Measurements from ENCODE around the gene NEMF.
"Not testable (repeated sequence)": the region's sequence is repeated elsewhere in the genome, so short reads cannot be mapped to it uniquely, and the experiment has no call there.

Gene NEMF

DNA sequence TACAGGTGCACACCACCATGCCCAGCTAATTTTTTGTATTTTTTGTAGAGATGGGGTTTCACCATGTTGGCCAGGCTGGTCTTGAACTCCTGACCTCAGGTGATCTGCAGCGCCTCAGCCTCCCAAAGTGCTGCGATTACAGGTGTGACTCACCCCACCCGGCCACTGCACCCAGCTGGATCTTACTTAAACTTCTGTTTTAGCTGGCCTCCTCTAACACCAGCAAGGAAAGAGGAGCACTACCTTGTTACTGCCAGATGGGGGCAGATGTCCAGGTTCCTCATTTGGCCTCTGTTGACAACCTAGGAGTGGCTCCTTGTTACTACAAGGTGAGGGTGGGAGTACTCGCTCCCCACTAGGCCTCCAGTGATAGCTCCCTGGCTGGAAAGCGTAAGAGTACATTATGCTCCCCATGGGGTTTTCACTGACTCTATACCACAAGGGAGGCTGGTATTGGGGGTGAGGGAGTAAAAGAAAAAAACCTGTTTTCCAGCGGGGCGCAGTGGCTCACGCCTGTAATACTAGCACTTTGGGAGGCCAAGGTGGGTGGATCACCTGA, 27.1 kb upstream of the NEMF start:
- peak; percentile 46 for DNase-seq

DNA sequence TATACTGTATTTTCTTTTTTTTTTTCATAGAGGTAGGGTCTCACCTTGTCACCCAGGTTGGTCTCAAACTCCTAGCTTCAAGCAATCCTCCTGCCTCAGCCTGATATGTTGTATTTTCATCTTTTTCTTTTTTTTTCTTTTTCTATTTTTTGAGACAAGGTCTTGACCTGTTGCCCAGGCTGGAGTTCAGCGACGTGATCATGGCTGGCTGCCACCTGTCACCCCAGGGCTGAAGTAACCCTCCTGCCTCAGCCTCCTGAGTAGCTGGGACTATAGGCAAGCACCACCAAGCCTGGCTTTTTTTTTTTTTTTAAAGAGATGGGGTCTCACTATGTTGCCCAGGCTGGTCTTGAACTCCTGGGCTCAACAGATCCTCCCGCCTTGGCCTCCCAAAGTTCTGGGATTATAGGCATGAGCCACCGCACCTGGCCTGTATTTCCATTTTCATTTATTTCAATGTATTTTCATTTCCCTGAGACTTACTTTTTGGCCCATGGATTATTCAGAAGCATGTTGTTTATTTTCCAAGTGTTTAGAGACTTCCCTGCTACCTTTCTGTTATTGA, 24.1 kb upstream of the NEMF start:
- no peak for DNase-seq

DNA sequence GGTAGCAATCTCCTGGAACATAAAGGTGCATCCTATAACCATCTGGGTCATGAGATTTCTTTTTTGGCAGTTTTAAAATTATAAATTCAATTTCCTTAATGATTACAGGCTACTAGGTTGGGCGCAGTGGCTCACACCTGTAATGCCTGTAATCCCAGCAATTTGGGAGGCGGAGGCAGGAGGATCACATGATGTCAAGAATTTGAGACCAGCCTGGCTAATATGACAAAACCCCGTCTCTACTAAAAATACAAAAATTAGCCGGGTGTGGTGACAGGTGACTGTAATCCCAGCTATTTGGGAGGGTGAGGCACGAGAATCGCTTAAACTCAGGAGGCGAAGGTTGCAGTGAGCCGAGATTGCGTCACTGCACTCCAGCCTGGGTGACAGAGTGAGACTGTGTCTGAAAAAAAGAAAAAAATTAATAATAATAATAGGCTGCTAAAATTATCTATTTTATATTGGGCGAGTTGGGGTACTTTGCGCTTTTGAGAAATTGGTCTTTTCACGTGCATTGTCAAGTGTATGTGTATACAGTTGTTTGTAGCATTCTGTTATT, 23.1 kb upstream of the NEMF start:
- no peak for DNase-seq

DNA sequence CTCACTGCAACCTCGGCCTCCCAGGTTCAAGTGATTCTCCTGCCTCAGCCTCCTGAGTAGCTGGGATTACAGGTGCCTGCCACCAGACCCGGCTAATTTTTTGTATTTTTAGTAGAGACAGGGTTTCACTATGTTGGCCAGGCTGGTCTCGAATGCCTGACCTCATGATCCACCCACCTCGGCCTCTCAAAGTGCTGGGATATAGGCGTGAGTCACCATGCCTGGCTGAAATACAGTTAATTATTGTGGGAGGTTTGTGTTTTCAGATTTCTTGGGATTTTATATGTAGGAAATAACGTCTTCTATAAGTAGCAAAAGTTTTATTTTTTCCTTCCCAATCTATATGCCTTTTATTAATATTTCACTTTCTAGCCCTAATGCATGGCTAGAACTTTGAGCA, 21.0 kb upstream of the NEMF start:
- DNase-seq, result not testable (repeated sequence)

DNA sequence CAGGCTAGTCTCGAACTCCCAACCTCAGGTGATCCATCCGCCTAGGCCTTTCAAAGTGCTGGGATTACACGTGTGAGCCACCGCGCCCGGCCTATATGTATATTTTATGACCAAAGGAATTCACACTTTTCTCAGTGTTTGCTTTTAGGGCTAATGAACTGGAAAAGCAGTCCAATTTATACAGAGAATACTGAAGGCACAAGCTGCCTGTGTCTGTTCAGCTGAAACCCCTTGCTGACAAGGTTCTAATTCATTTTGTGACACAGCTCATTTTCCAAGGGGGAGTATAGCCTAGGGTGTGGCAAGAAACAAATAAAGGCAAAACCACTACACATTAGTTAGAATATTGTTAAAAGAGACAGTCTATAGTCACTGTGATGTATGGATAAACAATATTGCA, 18.3 kb upstream of the NEMF start:
- no peak for DNase-seq

DNA sequence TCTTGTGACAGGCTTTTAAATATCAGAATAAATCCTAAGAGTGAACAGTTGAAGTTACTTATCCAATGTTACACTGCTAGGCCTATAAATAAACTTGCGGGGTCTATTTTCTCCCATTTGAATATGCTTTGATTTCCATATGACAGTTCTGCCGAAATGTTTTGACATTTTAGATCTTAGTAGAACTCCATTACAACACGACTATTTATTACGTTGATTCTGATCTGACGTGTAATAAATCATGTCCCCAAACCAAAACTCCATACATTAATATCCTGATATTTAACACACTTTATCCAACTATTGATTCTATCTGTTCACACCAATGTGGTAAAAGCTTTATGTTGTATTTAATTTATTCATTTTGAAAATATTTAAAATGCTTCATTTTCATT, 16.1 kb upstream of the NEMF start:
- DNase-seq, result no peak

DNA sequence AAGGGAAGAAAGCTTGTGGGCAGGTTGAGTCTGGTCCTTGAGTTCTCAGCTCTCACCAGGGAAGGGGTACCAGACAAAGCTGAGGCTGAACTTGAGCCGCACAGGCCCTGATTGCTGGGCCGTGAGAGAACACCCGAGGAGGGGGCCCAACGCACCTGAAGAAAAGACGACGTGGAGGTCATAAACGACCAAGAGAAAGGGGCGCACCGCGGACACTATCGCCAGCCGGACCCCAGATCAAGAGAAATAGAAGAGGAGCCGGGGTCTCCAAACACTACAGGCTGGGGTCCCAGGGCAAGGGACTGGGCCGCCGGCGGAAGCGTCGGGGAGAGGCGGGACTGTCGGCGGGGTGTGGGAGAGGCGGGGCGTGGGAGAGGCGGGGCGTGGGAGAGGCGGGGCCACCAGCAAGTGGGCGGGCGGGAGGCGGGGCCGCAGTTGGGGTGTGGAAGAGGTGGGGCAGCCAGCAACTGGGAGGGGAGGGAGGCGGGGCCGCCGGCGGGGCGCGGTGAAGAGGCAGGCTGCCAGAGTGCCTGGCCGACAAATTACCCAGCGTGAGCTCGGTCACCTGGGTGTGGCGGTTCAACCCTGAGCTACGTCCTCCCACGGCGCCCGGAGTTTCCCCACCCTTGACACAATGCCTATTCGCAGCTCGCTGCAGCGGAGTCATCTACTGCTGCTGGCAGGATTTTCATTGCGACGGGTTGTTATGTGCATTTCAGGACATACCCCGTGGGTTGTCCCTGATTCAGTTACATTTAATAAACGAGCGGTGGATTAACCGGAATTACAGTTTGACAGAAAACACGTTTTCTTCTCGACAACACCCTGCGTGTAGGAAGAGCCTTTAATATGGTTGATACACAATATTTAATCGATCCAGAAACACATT, 15.5 kb upstream of the NEMF start:
- DNase-seq, result peak; percentile 98

DNA sequence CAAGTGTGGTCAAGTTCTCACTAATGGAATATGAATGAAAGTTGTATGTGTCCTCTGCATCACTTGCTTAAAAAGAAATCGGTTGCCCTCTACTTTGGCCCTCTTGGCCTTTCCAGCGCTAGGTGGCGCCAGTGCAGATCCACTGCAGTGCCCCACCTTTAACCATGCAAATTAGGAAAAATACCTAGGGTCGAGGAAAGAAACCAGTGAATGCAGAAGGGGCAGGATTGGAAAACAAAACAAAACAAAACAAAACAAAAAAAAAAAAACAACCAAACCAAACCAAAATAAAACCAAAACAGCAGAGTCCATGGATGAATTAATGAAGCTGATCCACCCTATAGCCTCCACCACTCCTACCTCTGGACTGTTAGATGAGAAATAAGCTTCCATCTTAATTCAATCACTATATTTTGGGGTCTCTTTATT, 12.9 kb upstream of the NEMF start:
- DNase-seq, result peak; percentile 83

DNA sequence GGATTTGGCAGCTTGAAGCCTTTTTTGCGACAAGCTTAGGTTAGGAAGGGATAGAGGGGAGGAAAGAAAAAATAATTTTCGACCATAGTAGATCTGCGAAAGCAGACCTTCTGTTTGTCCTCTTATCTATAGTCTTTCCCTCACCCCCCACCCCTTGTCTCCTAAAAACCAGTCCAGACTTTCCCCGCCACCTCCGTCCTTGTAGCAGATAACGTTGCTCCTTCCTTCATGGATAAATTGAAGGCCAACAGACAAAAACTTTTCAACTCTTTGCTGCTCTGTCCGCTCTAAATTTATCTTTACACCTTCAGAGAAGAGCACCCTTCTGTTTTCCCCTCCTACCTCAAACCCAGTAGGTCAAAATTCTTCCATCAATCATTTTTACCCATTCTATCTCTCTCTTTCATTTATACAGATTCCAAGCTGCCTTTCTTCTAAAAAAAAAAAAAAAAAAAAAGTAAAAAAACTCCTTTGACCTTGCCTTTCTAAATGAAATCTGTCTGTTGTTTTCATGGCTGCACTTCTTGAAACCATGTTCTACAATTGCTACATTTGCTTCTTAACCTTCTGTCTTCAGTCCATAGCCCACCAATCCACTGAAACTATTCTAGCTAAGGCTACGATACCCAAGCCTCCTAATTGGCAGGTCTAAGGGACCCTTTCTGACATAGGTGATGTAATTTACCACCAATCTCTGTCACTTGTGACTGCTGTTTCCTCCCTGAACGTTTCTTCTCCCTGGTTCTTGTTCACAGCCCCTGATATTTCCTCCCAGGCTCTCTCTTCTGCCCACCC, 11.1 kb upstream of the NEMF start:
- DNase-seq, result no peak

DNA sequence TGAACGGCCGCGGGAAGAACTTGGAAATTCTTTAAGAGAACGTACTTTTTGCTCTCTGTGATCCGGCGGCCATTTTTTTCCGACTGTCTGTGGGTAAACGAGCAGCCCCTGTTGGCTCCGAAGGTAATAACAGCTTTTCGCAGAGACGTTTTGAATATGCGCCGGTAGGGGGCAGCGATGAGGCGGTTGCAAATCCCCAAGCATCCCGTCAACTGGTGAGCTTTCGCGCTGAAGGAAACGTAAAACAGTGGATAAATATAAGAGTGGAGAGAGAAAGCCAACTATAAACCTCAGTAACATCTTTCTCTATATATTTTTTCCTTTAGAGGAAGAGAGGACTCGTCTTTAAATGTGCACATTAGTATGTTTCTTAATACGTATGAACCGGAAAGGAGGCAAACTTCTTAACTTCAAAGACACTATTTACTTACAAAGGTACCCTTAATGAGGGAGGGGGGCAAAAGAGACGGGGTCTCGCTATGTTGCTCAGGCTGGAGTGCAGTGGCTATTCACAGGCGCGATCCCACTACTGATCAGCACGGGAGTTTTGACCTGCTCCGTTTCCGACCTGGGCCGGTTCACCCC, 9.6 kb upstream of the NEMF start:
- peak; percentile 83 for DNase-seq

DNA sequence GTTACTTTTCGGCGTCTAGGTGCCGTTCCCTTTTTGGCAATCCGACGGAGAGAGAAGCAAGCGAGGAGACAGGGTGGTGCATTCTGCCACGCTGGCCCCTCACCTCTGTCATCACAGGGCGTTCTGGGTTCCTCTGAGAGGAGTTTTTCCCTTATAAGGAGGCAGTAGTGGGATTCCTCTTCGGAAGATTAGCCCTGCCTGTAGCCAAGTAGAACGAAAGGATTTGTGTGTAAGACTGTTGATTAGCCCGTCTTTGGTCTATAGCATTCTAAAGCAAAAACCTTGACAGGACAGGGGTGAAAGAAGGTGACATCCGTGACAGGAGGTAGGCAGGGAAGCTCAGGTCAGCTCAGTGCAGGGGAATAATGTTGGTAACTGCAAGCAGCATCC, 9.1 kb upstream of the NEMF start:
- peak; percentile 56 for DNase-seq

DNA sequence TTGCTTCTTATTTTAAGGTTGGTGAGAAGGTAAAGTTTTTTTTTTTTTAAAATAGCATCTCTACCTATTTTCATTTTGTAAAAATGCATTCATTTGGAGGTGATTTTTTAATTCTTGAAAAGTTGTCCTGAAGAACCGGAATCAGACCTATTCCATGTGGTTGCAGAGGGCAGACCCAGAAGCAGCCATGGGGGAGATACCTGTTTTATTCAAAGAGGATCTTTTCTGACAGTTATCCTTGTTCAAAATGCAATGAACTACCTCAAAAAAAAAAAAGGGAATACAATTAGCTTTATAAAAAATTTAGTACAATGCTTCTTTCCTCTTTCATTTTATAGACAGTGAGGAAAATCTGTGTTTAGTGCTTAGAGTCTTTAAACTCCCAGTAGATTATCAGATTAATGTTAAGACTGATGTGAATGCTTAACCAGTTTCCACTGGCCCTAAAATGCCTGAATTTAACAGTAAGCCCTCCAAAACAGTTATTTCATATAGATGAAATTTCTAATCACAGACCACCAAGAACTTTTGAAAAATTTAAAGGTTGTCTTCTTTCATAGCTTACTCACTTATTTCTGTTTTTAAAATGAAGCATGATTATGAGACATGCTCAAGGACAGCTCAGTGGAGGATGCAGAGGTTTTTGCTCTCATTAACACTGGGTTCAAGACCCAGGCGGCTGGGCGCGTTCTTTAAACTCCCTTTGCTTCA, 8.6 kb upstream of the NEMF start:
- no peak for DNase-seq

DNA sequence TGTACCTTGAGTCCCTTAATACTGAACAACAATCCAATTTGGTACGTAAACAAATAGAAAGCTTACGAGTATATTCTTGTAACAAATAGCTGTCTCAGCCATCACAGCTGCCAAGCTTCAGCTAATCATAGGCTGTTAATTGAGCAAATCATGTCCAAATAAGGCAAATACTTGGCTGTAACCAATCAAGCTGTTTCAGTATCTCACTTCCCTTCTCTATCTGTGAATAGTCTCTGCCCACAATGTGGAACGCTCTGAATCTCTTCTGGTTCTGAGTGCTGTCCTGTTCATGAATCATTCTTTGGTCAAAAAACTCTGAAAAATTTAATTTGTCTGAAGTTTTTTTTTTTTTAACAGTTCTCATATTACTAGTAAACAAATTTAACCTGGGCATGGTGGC, 5.8 kb upstream of the NEMF start:
- DNase-seq, result no peak

DNA sequence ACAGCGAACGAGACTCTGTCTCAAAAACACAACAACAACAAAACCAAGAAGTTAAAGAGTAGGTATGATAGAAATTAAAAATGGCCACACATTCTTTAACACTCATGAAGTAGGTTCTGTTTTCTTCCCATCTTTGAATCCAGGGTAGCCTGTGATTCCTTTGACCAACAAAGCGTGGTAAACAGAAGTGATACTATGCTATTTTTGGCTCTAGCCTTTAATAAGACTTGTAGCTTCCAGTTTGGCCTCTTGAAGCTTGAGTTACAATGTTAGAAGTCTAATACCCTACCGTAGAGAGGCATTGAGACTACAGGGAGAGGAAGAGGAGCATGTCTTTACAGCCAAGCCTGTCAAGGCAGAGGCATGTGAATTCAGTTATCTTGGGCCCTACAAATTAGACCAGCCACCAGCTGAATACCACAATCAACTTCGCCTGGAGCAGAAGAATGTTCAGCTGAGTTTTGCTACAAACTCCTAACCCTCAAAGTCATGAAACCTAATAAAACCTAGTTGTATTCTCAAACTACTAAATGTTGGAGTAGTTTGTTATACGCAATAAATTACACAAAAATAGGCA, 4.9 kb upstream of the NEMF start:
- DNase-seq, result no peak

DNA sequence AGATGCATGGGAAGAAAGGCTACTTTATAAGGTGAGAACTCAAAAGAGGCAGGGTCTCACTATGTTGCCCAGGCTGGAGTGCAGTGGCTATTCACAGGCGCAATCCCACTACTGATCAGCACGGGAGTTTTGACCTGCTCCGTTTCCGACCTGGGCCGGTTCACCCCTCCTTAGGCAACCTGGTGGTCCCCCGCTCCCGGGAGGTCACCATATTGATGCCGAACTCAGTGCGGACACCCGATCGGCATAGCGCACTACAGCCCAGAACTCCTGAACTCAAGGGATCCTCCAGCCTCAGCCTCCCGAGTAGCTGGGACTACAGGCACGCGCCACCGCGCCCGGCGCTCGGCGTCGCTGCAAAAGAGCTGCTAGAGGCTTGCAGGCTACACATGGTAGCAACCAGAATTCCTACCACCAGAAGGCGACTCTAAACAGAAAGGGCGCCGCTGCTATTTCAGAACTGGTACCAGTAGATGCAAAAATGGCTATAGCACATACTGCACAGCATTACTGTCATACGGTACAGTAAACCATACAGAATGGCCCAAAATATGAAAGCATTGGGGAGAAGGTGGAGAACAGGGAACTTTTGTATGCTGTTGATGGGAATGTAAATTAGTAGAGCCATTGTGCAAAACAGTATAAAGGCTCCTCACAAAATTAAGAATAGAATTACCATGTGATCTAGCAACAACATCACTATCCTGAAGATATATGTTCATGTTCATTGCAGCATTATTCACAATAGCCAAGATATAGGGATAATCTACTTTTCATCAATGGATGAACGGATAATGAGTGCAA, 1.2 kb upstream of the NEMF start:
- peak; percentile 69 for DNase-seq

DNA sequence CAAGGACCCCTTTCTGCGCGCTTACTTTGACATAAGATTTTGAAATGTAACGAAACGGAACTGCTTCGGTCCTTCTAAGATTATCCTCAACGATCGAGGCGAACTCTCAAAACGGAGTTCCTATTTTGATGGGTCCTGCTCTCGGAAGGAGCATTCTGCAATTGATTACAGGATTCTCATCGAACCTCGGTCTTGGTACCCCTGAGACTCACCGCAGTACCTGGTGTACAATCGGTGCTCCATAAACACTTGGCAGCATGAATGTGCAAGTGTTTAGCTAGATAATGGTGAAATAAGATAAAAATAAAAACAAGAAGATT, 530 bp upstream of the NEMF start:
- no peak for DNase-seq

DNA sequence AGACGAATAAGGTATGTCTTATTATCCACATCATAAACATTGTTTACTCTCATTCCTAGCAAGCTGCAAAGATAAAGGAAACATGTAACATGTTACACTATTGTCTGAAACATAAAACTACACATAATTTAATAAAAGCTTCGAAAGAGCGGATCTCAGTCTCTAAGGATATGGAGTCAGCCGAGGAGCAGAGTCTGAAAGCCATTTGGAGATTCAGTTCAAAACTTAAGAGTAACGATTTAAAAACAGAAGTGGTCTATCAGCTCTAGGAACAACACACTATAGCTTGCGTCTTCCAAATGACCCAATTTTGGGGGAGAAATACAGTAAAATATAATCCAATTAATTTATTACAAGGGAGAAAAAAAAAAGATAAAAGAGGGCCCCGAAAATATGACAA, 775 bp downstream of the NEMF start:
- DNase-seq, result no peak

DNA sequence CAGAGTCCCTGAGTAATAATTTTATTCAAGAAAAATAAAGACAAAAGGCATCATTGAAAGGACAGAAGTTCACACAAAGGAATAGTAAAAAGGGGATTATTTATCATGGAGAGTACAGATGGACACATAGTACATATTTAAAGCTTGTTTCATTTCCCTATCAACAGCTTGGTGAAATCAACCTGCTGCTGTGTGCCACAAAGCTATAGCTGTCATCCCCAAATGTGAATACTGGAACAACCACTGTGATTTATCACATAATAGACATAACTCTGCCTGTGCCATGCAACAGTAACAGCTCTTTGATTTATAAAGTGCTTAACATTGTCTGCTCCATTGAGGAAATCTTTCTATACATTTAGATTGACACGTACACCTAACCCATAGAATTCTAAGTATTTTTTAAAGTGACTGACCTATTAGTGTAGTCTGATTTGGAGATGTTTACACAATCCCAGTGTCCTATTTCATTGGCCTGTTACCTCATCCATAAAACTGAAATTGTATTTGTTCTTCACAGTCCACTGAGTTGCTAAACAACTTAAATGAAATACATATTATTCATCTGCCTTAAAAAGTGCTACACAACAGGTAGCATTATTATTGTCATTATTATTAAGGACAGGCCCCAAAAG, 3.3 kb downstream of the NEMF start:
- DNase-seq, result no peak

DNA sequence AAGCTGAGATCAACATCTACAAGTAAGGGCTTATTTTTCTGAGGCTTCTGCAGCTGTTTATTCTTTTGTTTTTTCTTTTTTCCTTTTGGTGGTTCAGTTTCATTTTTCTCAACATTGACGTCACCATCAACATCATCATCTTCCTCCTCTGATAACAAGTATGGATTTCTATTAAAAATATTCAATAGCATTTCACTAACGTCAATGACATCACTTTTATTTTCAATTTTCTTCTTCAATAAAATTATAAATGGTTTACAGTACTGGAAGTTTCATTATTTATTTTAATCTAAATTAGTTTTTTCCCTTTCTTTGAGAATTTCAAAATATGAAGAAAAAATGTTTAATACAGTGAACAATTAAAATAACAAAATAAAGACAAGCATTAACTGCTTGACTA, 23.9 kb downstream of the NEMF start:
- no peak for DNase-seq

DNA sequence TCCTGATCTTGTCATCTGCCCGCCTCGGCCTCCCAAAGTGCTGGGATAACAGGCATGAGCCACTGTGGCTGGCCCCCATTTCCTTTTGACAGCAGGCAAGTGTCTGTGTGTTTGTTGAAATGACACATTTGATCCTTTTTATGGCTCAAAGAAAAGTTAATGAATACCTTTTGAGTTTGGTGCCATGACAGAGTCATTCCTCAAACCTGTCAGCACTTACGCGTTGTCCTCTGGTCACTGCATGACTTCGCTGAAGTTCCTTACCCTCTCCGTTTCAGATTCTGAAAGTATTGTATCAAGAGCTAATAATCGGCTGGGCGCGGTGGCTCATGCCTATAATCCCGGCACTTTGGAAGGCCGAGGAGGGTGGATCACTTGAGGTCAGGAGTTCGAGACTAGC, 32.4 kb downstream of the NEMF start:
- no peak for DNase-seq

DNA sequence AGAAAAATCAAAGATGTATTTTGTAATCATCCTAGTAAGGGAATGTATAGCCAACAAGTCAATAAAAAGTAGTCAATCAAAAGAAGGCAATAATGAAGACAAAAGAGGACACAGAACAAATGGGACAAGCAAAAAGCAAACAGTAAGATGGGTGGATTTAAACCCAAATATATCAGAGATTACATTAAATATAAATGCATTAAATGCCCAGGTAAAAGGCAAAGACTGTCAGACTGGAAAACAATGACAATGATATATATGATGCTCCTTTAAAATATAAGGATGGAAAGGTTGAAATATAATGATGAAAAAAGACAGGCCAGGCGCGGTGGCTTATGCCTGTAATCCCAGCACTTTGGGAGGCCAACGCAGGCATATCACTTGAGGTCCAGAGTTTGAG, 35.7 kb downstream of the NEMF start:
- DNase-seq, result no peak
